ENCODE measurements around the gene OR6J1. TPM values are rescaled to one million over a fixed set of nuclear protein-coding genes. Genes with fewer than 3 reads are reported as not detected.

The OR6J1 gene
- total RNA-seq (2022; extraction: Qiagen RNA extraction), result not detected in 5 replicates

GRCh38 chr14:22644305-22644635, at the start of gene OR6J1:
Gene OR6J1 (minus strand): TSS chr14:22644352. CDS start chr14:22634811, 9,541 bp downstream.

GRCh38 chr14:22598099-22598895, 45.9 kb downstream of the OR6J1 start, which contains the start of gene ABHD4:
Gene ABHD4 (plus strand): TSS chr14:22598300. CDS start chr14:22598307, 7 bp downstream.

GRCh38 chr14:22589096-22589839, 54.9 kb downstream of the OR6J1 start, which contains the start of gene DAD1:
Gene DAD1 (minus strand): TSS chr14:22589224. CDS start chr14:22589157, 67 bp downstream.

Other genes with a start within 250 kb of the OR6J1 start
- 348 to 394 TPM (median 357 TPM) in 5 replicates for gene DAD1, start 55.1 kb downstream of the OR6J1 start, total RNA-seq (2022; extraction: Qiagen RNA extraction)
- gene ABHD4, start 46.1 kb downstream of the OR6J1 start, total RNA-seq (2022; extraction: Qiagen RNA extraction), result 52.7 to 59.0 TPM (median 53.8 TPM) in 5 replicates
- 146 to 171 TPM (median 165 TPM) in 5 replicates for gene OXA1L, start 122.3 kb upstream of the OR6J1 start, total RNA-seq (2022; extraction: Qiagen RNA extraction)
- 12.6 to 19.5 TPM (median 15.3 TPM) in 5 replicates for gene SLC7A7, start 171.1 kb upstream of the OR6J1 start, total RNA-seq (2022; extraction: Qiagen RNA extraction)
- gene MRPL52, start 185.5 kb upstream of the OR6J1 start, total RNA-seq (2022; extraction: Qiagen RNA extraction), result 125 to 231 TPM (median 198 TPM) in 5 replicates
- gene MMP14, start 192.2 kb upstream of the OR6J1 start, total RNA-seq (2022; extraction: Qiagen RNA extraction), result 0.51 to 0.69 TPM (median 0.68 TPM) in 5 replicates
- 58.5 to 90.1 TPM (median 82.3 TPM) in 5 replicates for gene LRP10, start 227.4 kb upstream of the OR6J1 start, total RNA-seq (2022; extraction: Qiagen RNA extraction)
- 0.30 to 0.50 TPM (median 0.44 TPM) in 5 replicates for gene REM2, start 238.9 kb upstream of the OR6J1 start, total RNA-seq (2022; extraction: Qiagen RNA extraction)